Endothelial cell of umbilical vein (primary cell): Measurements from ENCODE around the gene DLX3.

ENCODE experiments used
- POLR2A ChIP-seq: IDR thresholded peaks from 2 replicates; pipeline ENCODE4 v1.6.1; 2012; ENCODE audit warnings: low read depth, mild to moderate bottlenecking, control low read depth, low read length
- POLR2AphosphoS5 ChIP-seq: IDR thresholded peaks from 2 replicates; pipeline ENCODE4 v1.6.1; 2012; ENCODE audit warnings: low read depth, mild to moderate bottlenecking, control low read depth, low read length, moderate library complexity; ENCODE audit not compliant: insufficient read depth
- TF ChIP-seq, protein P1 (sequence below), 2 donors: IDR thresholded peaks; 1 replicate in 1 of 2; 2 replicates in 1 of 2; pipeline ENCODE4 v1.5.1; 2011; ENCODE audit warnings: low read length in 2 of 2, mild to moderate bottlenecking in 2 of 2, moderate library complexity in 2 of 2, control low read depth in 1 of 2, inconsistent platforms in 1 of 2, low read depth in 1 of 2; ENCODE audit not compliant: insufficient read depth in 1 of 2; ENCODE audit errors: extremely low read depth in 1 of 2

DNA sequence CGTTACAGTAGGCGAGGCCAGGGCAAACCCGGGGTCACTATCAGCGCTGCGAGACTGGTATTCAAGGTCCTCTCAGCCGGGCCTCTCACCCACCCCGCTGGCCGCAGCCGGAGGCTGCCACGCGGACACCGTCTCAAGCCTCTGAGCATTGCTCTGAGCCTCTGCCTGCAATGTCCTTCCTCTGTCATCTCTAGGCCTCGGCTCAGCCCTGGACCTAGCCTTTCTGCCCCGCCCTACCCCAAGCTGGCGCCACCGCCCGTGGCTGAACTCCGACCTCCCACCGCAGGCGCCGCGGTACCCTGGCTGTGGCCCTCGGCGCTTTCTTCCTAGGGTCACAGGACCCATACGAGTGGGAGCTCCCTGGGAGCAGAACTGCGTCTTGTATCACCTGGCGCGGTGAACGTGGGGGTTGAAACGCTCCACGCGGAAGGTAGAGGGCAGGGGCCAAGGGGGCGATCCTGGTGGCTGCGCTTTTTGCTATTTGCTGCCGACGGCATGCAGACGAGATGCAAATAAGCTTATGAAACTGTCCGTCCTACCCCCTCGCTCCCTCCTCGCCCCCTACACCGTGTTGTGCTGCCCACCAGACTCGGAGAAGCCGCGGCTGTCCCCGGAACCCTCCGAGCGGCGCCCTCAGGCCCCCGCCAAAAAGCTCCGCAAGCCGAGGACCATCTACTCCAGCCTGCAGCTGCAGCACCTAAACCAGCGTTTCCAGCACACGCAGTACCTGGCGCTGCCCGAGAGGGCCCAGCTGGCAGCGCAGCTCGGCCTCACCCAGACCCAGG is 22.3 kb downstream of the DLX3 start:
- TF ChIP-seq POLR2A = no peak
- TF ChIP-seq, protein P1, sequence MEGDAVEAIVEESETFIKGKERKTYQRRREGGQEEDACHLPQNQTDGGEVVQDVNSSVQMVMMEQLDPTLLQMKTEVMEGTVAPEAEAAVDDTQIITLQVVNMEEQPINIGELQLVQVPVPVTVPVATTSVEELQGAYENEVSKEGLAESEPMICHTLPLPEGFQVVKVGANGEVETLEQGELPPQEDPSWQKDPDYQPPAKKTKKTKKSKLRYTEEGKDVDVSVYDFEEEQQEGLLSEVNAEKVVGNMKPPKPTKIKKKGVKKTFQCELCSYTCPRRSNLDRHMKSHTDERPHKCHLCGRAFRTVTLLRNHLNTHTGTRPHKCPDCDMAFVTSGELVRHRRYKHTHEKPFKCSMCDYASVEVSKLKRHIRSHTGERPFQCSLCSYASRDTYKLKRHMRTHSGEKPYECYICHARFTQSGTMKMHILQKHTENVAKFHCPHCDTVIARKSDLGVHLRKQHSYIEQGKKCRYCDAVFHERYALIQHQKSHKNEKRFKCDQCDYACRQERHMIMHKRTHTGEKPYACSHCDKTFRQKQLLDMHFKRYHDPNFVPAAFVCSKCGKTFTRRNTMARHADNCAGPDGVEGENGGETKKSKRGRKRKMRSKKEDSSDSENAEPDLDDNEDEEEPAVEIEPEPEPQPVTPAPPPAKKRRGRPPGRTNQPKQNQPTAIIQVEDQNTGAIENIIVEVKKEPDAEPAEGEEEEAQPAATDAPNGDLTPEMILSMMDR (IDR thresholded peaks at IDR 0.05; ENCODE audit: extremely low read depth in 1 of 2, insufficient read depth in 1 of 2, low read depth in 1 of 2, low read length in 2 of 2) = no peak
- no peak for TF ChIP-seq POLR2AphosphoS5
